Stimulated activated CD4-positive, alpha-beta T cell treated with anti-CD3 and anti-CD28 coated beads, Interleukin-4, amount 100 ng/mL, for 4 hours (primary cell): ENCODE results near the gene NXPE3.

Source experiments
- DNase-seq, 2 experiments: peaks; one replicate each; pipeline ENCODE4 v3.0.0-alpha.2; 2020

The NXPE3 gene

DNA sequence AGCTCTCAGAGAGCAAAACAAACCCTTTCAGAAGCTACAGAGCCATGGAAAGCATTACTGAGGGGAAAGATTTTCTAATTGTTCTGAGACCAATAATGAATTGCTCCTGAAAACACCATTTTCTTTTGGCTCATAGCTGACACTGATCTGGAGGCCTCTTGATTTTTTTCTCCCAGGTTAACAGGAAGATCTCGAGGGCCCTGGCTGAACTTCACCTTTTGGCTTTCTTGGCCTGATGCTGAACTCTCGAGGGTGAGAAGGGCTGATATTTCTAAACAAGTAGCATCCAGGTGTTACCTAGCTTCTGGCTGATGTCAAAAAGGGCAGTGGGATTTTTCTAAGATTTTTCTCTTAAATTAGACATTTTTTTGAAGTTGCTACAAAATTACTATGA, 50.4 kb downstream of the NXPE3 start:
- DNase-seq: no peak

DNA sequence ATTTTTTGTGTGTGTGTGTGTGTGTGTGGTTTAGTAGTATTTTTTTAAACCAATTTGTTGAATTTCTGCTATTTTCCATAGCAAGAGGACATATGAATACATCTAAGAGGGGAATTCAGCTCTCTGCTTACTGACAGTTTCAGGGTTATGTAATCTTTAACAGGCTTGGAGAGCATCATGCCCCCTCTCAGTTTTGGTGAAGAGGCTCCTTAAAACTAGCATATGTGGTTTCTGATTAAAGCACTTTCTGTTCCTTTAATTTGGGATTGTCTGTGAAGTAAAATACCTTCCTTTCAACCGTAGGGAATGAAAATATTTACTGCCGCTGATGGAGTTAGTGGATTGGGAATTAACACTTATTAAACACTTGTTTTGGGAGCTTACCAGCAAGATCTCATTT, 50.9 kb downstream of the NXPE3 start:
- DNase-seq: no peak

GRCh38 chr3:101833446-101833974, 54.5 kb downstream of the NXPE3 start:
- DNase-seq: no peak

DNA sequence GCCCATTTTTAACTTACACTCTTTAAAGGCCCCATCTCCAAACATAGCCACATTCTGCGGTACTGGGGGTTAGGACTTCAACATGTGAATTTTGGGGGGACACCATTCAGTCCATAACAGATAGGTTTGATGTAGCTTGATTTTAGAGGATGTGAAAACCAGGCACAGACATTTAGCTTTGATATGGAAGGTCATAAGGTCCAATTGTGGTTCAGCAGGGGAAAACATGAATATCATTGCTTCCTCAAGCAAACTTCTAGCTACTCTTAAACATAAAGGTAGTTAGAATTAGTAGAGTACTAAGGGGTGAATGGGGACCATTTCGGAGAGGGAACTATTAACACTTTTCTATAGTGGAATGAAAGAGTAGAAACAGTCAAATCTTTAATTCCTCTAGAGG, 56.7 kb downstream of the NXPE3 start:
- DNase-seq: no peak

DNA sequence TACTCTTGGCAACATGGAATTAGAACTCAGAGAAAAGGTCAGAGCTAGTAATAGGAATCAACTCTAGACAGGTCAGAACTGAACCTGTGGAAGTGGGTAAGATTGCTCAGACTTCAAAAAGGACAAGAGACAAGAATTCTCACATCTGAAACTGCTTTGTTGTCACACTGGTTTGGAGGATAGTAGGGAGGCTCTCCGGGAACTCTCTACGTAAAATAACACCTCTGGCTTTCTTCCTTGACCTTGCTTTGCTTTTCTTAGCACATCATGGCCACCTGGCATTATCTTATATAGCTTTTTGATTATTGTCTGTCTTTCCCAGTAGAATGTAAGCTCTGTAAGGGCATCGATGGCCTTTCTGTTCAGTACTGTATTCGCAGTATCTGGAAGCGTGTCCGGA, 57.1 kb downstream of the NXPE3 start:
- no peak for DNase-seq

DNA sequence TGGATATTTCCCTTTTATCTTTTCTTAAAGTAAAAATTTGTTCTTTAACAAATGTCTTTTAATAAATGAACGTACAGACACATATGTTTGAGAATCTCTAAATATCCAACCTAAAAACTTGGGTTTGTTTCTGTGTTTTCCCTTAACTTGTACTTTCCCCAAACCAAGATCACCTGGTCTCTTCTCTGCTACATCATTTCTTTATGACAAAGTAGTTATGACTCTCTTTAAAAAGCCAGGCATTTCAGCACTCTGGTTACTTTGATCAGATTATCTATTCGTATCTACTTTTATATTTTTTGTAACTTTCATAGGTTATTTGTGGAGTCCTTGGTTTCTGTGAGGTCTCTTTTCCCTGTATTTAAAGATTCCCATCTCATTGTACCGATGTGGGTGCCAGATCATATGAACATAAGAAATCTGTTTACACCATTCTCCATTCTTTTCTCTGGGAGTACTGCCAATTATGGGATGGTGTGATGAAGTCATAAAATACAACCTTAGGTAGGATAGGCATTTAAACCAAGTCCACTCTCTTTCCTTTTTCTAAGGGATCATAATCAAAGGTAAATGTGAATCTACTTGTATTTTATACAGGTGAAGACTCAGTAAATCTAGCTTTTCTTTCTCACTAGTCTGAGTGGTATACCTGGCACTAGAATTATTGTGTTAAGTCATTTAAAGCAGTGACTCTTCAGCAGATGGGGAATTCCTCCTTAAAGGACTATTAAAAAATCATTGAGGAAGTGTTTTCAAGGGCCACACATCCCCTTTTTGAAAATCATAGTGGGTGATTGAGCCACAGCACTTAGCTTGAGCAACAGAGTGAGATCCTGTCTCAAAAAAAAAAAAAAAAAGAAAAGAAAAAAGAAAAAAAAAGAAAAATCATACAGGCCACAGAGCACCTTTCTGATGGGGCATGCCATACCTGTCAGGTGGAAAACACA, 57.9 kb downstream of the NXPE3 start:
- no peak for DNase-seq

- DNase-seq: no peak
These were observed 59.7 kb downstream of the NXPE3 start for GRCh38 chr3:101838691-101839090.

DNA sequence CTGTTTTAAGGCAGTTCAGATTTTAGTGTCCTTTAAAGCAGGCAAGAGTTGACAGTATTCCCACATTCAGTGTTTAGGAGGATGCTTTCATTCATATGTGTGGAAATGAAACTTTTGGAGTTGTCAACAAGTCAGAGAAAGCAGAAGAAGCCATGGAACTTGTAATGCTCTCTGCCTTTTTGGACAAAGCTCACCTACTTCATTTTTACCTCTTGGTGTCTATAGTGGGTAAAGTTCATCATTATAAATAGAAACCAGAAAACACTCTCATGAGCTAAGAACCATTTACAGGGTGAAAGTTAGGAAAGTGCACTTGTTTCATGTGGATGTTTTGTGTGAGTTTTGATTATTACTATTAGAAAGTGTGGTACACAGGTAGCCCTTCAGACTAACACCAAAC, 61.1 kb downstream of the NXPE3 start:
- no peak for DNase-seq

GRCh38 chr3:101842245-101842934, 63.4 kb downstream of the NXPE3 start:
- DNase-seq: no peak

DNA sequence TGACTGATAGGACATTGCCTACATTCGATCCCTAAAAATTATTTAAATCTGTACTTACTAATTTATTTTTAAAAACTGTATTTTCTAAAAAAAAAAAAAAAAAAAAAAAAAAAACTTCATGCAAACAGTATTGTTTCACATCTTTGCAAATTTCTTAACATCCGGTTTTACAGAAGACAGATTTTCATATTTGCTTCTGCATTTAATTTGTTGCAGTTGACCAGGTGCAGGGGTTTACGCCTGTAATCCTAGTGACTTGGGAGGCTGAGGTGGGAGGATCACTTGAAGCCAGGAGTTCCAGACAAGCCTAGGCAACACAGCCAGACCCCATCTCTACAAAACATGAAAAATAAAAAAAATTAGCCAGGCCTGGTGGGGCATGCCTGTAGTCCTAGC, 63.9 kb downstream of the NXPE3 start:
- no peak for DNase-seq

GRCh38 chr3:101845425-101845824, 66.4 kb downstream of the NXPE3 start:
- DNase-seq: no peak

GRCh38 chr3:101846709-101847108, 67.7 kb downstream of the NXPE3 start:
- no peak for DNase-seq

DNA sequence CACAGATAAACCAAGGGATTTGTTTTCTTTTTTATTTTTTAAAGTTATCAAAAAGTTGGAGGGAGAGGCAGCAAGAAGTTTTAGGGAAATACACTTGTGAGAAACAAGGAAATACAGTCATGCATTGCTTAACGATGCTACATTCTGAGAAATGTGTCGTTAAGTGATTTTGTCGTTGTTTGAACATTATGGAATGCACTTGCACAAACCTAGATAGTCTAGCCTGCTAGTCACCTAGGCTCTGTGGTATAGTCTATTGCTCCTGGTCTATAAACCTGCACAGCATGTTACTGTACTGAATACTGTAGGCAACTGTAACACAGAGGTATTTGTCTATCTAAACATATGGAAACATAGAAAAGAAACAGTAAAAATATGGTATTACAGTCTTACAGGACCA, 68.3 kb downstream of the NXPE3 start:
- DNase-seq: no peak

DNA sequence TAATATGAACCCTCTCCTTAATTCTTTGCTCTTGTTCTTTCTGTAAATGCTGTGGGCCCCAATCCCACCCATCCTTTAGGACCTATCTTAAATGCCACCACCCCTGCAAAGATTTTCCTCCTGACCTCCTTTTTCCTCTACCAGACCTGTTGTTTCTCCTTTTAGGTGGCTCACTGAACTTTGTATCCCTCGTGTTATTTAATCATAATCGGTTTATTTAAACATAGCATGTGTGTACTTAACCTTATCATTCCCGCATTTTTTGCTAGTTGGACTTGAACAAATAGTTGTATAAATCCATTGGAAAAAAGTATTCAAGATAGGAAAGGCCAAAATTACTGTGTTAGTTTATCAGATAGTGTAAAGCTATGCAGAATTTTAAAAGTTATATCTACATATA, 69.3 kb downstream of the NXPE3 start:
- no peak for DNase-seq

DNA sequence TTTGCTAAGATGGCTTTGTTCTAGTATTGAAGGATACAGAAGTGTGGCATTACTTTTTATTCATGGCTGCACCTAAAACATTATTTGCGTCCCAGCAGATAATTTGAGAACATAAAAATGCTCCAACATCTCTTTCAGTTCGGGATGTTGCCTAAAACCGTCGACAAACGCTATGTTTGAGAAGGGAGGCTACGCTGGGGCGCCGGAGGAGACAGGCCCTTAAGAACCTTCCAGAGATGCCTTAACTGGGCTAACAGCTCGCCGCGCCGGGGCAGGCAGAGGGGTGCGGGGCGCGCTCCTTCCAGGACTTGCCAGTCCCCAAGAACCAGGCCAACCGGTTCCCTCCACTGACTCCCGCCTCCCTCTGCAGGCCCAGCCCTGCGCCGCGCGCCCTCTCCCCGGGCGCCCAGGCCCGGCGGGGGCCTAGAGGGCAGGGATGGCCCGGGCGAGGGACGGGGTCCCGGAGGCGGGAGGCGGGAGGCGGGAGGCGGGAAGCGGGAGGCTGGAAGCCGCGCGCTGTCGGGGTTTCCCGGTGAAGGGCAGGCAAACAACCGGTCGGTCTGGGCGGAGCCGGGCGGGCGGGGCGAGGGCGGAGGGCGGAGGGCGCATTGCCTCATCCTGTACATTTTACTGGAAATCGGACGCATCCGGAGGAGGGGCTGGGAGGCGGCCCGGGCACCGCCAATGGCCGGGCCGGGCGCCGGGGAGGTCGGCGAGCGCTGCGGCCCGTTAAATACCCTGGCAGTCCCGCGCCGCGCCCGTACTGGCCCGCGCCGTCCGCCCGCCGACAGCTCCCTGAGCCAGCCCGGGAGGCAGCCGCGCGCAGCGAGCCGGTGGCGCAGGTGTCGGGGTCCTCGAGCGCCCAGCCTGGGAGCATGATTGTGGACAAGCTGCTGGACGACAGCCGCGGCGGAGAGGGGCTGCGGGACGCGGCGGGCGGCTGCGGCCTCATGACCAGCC, 70.0 kb downstream of the NXPE3 start, which contains the start of gene NFKBIZ:
NFKBIZ (plus strand) TSS at position 761 of the 960 bp plus-strand sequence; CDS start at position 876, 115 bp downstream.
- peak; percentile 90 for DNase-seq

- peak; percentile 56 to 59 for DNase-seq
These were observed 70.8 kb downstream of the NXPE3 start for GRCh38 chr3:101849714-101850245.

GRCh38 chr3:101850246-101851051, 71.4 kb downstream of the NXPE3 start:
- DNase-seq: peak in 1 of 2 experiments; percentile 27

DNA sequence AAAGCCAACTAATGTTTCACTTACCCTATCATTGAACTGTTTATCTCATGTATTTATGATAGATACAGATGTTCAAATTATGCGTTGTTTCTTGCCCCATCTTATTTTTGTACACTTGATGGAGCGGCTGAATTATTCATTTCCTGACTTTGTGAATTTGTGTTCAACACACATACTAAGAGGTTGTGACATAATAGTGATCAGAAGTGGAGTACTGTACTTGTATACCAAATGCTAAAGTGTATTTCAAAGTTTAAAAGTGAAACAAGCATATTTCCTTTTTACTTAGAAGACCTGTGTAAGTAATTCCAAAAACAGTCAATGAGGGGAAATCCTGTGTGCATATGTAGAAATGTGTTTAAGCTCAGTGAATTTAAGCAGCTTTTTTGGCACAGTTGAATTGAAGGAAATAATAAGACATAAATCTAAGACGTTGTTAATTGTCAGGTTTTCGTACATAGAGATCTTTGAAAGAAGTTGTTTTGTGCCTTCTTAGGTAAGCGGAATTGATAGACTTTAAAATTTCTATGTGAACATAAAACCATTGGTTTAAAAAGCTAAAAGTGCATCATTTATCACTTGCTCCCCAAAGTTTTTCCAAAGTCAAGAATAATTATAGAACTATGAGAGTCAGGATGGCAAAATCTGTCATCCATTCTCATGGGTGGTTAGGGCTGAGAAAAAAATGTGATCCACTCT, 72.2 kb downstream of the NXPE3 start:
- DNase-seq: no peak

DNA sequence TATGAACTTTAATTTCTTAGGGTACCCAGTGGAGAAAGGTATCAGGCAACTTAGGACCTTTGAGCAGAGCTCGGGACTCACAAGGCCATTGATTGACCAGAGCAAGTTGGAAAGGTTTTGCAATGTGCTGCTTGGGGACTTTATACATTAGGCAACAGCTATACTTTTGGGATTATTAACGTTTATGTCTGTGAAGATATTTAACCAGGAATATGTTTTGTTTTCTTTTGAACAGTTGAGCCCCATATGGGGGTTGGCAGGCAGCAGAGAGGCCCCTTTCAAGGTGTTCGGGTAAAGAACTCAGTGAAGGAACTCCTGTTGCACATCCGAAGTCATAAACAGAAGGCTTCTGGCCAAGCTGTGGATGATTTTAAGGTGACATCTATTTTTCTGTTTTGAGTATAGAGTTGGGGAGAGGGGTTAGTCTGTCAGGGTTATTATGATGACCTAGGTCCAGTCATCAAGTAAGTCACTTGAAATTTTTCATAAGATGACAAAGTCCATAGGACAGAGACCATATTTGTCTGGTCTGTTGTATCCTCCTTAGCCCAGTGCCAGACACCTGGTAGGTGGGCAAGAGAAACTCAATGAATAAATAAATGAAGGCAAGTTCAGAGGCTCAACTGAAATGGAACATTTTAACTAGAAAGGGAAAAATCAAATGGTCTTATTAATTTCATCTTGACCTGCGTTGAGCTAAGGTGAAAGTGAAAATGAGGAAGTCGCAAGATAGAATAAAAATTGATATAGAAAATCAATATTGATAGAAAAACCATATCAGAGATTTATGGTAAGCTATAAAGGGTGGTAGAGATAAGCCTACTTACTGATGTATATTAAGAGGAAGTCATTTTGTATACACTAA, 73.1 kb downstream of the NXPE3 start:
- DNase-seq: no peak
